Stimulated activated CD4-positive, alpha-beta T cell treated with anti-CD3 and anti-CD28 coated beads, TNF-alpha, amount 100 ng/mL, for 4 hours (primary cell): ENCODE results near the gene RIPOR3.
A peak's percentile ranks its signal among the peaks of the same experiment; 100 is the strongest.

Source experiments
- DNase-seq, 3 experiments: peaks; one replicate each; pipeline ENCODE4 v3.0.0-alpha.2; 2020; ENCODE audit warnings: low read depth in 3 of 3

Gene RIPOR3

DNA sequence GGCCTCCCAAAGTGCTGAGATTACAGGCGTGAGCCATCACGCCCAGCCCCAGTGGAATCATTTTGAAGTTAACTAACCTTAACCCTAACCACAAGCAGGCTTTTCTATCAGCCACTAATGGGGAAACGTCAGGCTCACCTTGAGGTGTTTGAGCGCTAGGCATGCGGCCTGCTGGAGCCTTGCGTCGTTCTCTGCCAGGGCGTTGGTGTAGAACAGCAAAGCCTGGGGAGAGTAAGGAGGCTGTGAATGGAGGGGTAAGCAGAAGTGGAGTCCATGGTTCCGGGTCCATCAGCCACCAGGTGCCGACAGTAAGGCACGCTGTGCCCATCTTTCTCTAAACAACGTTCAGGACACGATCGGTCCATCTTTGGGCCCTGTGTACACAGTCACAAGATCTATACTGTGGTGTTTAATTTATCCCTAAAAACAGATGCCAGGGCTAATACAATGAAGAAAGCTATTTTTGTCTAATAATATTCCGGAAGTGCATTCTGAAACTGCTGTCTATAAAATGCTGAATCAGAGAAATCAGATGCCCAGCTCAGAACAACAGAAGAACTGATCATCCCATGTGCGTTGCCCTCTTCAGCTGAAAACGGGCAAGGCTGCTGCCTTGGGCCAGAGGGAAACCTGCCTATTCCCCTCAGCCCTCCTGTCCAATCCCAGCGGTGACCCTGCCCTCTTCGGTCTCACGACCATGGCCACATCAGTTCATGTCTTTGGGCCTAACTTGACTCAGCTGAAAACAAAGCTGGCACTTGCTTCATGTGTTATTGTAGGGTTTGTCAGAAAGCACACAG is 101.6 kb downstream of the RIPOR3 start:
- no peak for DNase-seq

DNA sequence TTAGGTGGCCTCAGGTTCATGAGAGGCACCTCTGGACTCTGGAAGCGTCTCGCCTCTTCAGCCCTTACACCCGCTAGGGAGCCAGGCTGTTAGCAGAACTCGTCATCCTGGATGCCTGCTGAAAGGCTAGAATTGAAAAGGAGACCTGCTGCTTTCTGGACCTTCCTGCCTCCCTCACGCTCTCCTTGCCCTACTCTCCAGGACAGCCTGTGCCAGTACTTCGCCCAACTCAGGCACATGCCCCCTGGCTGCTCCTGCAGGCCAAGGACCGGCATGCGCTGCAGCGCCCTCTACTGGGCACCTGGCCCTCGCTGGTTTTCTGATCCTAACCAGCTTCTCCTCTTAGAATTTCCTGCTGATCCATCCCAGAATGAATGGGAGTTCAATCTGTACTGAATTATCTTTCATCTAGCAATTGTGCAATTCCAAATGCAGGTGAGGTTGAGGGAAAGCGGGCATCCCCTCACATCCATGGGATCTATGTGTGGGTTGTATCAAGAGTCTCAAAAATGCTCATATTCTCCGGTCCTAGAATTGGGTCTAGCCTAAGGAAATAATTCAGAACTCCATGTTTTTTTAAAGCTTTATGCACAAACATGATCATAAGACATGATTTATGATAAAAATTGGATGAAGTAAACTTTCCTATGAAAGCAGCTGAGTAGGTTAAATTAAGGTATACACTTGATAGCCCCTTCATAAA is 103.2 kb downstream of the RIPOR3 start:
- DNase-seq = peak; percentile 48 to 71 (median 48)

DNA sequence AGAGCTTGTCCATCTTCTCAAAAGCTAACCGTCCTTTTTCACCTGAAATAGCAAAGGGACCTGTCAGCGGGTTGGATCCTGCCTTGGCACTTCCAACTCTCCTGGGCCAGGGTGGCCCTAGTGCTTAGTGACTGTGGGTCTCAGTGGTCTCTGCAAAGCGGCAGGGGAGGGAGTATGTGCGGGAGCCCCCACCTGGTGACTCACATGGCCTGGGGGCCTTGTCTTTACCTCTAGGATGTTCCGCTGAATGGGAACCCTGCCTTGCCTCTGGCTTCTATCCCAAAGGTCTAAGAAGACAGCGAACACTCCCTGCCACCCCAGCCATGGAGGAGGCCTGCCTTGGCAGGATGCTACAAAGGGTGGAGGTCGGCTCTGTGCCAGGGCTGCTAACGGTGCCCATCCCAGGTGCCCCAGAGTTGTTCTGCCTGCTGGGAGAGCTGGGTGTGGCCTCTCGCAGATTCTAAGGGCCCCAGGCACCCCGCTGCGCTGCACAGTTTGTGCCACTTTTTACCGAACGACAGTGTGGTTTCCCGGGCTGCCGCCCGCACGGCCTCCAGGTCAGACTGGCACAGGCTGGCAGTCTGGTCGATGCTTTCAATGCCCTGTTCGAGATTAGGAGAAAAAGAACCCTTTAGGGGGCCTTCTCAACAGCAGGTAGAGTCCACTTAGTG is 103.9 kb downstream of the RIPOR3 start:
- DNase-seq = no peak

DNA sequence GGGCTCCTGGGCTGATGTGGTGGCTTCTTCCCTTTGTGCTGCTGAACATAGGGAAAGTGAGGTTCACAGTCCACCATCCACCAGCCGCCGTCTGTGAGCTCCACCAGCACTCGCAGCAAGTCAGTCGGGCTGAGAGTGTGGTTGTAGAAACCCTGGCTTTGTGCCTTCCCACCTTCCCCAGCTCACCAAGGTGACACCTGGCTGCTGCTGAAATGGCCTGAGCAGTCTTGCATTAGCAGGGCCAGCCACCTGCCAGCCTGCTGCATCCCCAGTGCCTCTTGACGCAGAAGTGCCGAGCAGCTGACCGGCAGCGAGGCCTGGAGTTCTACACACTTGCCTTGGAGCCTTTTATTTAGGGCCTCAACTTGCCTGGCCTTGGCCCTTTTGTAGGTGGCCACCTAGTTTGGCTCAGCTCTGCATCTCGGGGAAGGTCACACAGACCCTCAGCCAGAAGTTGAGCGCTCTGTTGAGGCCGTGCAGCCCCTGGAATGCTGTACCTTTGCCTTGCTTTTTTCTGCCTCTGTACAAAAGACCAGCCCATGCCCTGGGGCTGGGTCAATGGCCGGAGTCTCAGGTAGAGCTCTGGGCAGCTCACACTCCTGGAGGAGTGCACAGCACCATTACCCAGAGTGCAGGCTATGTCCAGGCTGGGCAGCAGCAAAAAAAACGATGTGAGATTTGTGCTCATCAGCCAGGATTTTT is 104.7 kb downstream of the RIPOR3 start:
- no peak for DNase-seq

DNA sequence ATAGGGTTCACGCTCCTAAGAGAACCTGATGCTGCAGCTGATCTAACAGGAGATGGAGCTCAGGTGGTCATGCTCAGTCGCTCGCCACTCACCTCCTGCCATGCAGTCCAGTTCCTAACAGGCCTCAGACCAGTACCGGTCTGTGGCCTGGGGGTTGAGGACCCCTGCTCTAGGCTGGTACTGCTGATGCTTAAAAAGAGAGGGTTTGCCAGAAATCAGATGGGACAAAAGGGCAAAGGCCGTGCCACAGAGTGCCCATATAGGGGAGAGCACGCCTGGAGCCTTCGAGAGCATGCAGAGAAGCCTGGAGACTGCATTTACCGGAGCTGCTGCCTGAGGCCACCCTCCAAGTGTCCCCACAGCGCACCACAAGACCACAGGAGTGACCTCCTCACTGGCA is 105.7 kb downstream of the RIPOR3 start:
- no peak for DNase-seq

DNA sequence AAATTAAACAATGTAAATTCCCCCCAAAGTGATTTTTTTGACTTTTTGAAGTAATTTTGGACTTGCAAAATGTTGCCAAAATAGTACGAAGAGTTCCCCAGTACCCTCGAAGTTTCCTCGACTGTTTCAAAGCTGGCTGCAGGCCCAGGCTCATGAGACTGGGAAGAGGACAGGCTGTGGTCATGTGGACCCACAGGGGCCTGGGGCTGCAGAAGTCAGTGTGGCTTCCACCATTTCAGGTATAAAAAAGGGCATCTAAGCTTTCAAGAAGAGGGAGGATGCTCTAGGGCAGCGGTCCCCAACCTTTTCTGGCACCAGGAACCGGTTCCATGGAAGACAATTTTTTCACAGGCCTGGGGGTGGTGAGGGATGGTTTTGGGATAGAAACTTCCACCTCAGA is 106.1 kb downstream of the RIPOR3 start:
- no peak for DNase-seq

DNA sequence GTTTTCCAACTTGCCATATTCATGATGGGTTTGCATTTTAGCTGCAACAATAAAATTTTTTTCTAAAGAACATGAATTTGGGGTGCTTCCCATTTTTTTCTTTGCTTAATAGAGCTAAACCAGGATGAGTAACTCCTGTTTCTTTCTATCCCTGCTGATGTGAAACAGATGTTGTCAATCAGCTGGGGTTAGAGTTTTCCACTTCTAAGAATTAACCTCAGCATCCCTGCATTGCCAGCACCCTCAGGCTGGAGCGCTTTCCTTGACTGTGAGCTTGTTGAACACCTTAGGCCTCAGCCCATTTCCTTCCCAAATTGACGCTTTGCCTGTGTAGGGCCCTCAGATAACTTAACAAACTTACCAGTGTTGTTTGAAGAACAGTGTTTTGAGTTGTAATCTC is 106.7 kb downstream of the RIPOR3 start:
- no peak for DNase-seq

DNA sequence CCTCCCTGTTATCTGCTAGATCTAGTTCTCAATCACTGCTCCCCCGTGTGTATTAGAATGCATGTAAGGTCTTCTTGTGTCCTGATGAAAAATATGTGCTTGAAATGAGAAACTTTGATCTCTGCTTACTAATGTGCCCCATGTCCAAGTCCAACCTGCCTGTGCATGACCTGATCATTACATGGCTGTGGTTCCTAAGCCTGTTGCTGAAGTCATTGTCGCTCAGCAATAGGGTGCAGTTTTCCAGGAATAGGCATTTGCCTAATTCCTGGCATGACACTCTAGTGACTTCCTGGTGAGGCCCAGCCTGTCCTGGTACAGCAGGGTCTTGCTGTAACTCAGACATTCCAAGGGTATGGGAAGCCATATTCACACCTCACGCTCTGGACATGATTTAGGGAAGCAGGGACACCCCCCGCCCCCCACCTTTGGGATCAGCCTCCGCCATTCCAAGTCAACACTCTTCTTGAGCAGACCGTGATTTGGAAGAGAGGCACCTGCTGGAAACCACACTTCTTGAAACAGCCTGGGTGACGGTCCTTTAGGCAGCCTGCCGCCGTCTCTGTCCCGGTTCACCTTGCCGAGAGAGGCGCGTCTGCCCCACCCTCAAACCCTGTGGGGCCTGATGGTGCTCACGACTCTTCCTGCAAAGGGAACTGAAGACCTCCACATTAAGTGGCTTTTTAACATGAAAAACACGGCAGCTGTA is 107.7 kb downstream of the RIPOR3 start:
- DNase-seq = no peak

DNA sequence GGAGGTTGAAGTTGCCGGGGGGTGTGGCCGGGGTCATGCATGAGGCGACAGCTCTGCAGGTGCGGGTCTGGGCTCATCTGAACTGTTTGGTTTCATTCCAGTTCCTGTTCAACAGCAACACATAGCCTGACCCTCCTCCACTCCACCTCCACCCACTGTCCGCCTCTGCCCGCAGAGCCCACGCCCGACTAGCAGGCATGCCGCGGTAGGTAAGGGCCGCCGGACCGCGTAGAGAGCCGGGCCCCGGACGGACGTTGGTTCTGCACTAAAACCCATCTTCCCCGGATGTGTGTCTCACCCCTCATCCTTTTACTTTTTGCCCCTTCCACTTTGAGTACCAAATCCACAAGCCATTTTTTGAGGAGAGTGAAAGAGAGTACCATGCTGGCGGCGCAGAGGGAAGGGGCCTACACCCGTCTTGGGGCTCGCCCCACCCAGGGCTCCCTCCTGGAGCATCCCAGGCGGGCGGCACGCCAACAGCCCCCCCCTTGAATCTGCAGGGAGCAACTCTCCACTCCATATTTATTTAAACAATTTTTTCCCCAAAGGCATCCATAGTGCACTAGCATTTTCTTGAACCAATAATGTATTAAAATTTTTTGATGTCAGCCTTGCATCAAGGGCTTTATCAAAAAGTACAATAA is 108.6 kb downstream of the RIPOR3 start:
- no peak for DNase-seq

DNA sequence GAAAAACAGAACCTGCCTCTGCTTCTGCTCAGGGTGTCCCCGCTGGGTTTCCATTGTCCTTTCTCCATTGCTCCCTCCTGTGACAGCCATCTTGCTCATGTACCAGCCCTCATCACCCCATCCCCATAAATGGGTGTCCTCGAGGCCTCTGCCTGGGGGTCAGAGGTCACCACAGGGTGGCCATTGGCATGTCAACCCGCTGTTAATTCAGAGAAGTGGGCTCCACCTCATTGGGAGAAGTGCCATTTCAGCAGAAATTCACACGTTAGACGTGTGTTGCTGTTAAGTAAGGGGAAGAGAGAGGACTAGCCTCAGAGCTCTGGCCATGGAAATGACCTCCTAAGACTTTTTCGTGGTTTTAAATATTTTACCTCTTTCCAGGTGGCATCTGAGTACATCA is 109.2 kb downstream of the RIPOR3 start:
- no peak for DNase-seq

DNA sequence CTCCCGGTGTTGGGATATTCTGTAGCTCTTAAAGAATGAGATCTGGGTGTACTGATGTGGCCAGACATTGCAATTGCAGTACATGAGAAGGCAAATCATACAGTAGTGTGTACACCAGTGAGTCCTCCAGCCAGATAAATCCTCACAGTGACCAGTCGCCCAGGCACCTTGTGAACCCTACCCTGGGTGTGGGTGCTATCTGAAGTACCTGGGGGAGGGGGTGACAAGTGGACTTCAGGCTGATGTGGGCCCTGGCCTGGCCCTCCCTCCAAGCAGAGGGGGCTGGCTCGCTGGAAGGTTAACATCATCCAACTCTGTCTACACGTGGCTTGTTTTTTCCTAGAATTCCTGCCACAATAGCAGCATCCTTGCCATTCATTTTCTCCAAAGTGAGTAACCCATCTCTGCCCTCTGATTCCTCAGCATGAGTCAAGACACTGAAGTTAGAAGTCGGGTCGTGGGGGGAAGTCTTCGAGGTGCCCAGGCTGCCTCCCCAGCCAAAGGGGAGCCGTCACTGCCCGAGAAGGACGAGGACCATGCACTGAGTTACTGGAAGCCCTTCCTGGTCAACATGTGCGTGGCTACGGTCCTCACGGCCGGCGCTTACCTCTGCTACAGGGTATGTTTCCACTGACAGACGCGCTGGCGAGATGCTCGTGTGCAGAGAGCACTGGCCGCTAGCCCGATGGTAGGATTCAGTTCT is 110.3 kb downstream of the RIPOR3 start:
- no peak for DNase-seq

DNA sequence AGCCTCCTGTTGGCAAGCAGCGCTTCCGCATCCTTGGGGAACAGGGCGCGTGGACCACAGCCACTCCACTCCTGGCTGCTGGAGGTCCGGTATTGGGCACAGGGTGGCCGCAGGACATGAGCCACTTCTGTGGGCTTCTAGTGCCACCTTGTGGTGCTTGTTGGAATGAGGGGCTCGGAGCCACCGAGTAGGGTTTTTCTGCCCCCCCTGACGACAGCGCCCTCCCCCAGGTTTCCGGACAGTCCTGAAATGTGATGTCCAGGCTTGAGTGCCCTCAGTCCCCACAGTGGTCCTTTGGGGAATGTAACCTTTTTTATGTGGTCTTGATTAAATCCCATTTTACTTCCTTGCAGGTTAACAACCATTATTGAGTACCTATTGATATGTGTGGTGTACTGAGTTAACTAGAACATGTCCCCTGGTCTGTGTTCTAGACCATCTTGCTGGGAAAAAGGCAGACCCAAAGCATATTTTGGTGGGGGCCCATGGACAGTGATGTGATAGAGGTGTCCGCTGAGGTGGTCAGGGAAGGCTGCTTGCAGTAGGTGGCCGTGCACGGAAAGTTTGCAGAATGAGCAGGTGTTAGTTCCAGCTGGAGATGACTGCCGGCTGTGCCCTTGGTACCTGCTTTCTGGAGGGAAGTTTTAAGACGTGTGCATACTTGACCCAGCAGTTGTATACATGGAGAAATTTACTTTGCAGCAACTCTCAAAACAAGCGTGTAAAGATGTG is 111.2 kb downstream of the RIPOR3 start:
- DNase-seq = peak in 2 of 3 experiments; percentile 19 to 23

DNA sequence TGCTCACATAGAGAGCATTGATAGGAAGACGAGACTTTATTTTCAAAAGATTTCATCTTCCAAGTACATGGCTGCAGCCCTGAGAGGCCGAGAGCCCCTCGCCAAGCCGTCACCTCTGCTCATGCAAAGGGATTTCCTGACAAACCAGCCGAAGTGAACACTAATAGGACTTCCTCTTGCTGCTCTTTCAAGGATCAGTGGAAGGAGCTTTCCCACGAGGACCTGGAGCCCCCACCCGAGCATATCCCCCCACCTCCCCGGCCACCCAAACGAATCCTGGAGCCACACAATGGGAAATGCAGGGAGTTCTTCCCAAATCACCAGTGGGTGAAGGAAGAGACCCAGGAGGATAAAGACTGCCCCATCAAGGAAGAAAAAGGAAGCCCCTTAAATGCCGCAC is 111.8 kb downstream of the RIPOR3 start:
- DNase-seq = no peak

DNA sequence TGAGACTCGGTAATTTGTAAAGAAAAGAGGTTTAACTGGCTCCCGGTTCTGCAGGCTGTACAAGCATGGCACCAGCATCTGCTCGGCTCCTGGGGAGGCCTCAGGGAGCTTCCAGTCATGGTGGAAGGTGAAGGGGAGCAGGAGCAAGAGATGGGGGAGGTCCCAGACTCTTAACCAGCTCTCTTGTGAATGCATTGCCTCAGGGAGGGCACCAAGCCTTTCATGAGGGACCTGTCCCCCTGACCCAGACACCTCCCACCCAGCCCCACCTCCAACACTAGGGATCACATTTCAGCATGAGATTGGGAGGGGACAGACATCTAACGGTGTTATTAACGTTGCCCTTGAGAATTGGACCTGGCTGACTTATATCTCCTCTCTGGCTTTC is 112.6 kb downstream of the RIPOR3 start:
- DNase-seq = no peak

DNA sequence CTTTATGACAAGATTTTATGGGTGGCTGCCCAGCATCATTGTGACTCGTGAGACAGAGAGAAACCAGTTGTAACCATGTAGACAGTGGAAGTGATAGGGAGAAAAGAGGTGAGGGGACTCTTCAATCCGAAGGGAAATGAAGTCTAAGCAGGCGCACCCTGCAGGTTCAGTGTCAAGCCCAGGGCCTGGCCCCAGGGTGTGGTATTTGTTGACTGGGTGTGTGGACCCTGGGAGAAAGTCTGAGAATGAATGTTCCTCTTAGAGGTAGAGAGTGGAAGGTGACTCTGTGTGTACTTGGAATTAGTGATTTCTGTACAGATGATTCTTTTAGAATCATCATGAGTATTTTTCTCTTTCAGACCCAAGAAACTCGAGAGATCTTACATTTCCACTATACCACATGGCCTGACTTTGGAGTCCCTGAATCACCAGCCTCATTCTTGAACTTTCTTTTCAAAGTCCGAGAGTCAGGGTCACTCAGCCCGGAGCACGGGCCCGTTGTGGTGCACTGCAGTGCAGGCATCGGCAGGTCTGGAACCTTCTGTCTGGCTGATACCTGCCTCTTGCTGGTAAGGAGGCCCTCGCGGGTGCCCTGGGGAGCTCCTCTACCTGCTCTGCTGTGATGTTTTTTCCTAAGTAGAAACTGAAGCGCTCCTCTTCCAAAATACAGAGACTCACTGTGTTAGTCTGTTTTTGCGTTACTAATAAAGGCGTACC is 113.1 kb downstream of the RIPOR3 start:
- no peak for DNase-seq

DNA sequence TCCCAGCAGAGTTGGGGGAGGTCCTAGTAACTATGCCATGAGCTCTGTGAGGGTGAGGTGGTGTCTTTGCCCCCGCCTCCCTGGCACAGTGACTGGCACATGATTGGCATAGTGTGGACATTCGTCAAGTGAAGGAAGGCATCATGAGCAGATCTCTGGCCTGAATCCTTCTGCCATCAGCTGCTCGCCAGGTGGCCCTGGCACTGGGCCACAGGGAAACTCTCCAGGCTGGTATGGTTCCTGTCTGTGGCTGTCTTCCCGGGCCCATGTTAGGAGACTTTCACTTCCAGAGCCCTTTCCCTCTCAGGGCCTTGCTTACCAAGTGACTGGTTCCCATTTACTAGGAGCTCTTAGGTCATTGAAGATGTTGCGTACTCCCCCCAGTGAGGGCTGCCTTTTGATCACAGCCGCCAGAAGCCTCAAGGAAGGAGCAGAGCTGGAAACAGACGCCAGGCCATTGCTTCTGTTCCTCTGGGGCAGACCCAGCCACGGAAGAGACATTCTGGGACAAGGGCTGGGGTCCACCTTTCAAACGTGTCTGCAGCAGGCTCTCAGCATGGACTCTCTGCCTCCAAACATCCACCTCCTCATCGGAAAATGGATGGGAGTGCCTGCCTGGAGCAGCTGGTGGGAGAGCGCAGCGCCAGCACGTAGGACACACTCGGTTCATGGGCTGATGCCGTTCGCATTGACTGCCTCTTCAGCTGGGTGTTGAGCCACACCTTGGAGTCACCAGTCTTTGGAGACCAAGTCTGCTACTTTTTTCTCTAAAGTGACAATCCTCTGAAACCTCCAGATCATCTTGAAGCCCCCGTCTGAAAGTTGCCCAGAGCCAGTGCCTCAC is 113.9 kb downstream of the RIPOR3 start:
- DNase-seq = no peak

DNA sequence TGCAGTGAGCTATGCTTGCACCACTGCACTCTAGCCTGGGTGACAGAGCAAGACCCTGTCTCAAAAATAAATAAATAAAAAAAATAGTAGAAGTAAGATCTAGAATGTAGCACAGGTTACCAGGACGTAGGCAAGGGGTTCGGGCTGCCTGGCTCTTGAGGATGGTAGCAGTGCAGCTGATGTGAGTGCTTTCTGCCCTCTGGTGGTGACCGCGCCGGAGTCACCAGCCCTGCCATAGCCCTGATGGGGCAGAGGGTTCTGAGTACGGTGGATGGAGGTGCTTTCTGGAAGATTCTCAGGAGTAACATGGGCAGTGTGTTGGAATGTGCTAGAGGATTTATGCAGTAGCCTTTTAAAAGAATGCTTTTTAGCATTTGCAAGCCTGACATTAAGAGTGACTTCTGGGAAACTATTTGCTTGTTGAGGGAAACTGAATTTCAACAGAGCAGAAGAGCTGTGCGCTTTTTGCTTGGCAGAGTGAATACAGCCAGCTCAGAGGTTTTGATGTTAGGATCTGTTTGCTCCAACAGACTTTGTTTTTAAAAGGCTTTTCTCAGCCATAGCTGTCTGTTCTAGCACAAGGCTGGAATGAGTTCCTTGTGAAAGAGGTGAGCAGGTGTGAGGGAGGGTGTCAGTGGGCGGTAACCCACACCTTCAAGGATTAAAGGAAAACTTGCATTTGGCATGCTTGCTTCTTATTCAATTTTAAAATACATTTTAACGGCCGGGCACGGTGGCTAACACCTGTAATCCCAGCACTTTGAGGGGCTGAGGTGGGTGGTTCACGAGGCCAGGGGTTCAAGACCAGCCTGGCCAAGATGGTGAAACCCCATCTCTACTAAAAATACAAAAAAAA is 115.2 kb downstream of the RIPOR3 start:
- peak; percentile 44 to 52 (median 49) for DNase-seq
